Coronary artery (tissue), 2 donors: ENCODE data around the gene NHERF1.

Source experiments
- DNase-seq: peaks from one replicate; pipeline ENCODE4 v3.0.0-alpha.2; 2017; ENCODE audit warnings: low spot score
- H3K27ac ChIP-seq, 2 donors: fragments of 200-600 bp; sonication (generic); one replicate each; pipeline ENCODE4 v1.5.1; 2016 to 2019
- H3K4me3 ChIP-seq: fragments of 200-600 bp; sonication (generic); 2 replicates; pipeline ENCODE4 v1.5.1; 2016; ENCODE audit warnings: mild to moderate bottlenecking, moderate library complexity
- TF ChIP-seq, protein P1 (sequence below): fragments of 200-600 bp; sonication (generic); IDR thresholded peaks from one replicate; pipeline ENCODE4 v1.5.1; 2019; ENCODE audit warnings: antibody characterized with exemption

The NHERF1 gene

DNA sequence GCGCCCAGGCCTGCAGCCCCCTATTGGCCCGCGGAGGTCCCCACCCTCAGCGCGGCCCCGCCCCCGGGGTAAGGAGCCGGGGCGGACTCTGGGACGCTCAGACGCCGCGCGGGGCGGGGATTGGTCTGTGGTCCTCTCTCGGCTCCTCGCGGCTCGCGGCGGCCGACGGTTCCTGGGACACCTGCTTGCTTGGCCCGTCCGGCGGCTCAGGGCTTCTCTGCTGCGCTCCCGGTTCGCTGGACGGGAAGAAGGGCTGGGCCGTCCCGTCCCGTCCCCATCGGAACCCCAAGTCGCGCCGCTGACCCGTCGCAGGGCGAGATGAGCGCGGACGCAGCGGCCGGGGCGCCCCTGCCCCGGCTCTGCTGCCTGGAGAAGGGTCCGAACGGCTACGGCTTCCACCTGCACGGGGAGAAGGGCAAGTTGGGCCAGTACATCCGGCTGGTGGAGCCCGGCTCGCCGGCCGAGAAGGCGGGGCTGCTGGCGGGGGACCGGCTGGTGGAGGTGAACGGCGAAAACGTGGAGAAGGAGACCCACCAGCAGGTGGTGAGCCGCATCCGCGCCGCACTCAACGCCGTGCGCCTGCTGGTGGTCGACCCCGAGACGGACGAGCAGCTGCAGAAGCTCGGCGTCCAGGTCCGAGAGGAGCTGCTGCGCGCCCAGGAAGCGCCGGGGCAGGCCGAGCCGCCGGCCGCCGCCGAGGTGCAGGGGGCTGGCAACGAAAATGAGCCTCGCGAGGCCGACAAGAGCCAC, at the start of gene NHERF1:
NHERF1 (plus strand) TSS at position 100 of the 750 bp plus-strand sequence; CDS start at position 319, 219 bp downstream.
- DNase-seq = peak; percentile 94
- Histone ChIP-seq H3K4me3 (peak within 1 kb of the TSS; percentile 88), H3K27ac (peak within 1 kb of the TSS in 1 of 2 donors; percentile 70)
- TF ChIP-seq, protein P1, sequence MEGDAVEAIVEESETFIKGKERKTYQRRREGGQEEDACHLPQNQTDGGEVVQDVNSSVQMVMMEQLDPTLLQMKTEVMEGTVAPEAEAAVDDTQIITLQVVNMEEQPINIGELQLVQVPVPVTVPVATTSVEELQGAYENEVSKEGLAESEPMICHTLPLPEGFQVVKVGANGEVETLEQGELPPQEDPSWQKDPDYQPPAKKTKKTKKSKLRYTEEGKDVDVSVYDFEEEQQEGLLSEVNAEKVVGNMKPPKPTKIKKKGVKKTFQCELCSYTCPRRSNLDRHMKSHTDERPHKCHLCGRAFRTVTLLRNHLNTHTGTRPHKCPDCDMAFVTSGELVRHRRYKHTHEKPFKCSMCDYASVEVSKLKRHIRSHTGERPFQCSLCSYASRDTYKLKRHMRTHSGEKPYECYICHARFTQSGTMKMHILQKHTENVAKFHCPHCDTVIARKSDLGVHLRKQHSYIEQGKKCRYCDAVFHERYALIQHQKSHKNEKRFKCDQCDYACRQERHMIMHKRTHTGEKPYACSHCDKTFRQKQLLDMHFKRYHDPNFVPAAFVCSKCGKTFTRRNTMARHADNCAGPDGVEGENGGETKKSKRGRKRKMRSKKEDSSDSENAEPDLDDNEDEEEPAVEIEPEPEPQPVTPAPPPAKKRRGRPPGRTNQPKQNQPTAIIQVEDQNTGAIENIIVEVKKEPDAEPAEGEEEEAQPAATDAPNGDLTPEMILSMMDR = no peak

DNA sequence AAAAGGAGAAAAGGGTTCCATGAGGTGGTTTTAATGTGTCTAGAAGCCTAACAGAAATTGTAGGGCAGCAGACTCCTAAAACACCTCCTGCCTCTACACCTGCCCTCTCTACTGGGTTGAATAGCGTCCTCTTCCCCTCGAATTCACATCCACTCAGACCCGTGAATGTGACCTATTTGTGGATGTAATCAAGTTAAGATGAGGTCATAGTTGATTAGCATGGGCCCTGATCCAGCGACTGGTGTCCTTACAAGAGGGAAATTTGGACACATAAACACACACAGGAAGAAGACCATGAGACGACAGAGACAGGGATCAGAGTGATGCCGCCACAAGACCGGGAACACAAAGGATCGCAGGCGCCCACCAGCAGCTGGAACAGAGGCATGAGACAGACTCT, 49.2 kb upstream of the NHERF1 start:
- Histone ChIP-seq H3K27ac (no peak overlapping the region), H3K4me3 (no peak overlapping the region)
- no peak for DNase-seq
- TF ChIP-seq, protein P1 = no peak

DNA sequence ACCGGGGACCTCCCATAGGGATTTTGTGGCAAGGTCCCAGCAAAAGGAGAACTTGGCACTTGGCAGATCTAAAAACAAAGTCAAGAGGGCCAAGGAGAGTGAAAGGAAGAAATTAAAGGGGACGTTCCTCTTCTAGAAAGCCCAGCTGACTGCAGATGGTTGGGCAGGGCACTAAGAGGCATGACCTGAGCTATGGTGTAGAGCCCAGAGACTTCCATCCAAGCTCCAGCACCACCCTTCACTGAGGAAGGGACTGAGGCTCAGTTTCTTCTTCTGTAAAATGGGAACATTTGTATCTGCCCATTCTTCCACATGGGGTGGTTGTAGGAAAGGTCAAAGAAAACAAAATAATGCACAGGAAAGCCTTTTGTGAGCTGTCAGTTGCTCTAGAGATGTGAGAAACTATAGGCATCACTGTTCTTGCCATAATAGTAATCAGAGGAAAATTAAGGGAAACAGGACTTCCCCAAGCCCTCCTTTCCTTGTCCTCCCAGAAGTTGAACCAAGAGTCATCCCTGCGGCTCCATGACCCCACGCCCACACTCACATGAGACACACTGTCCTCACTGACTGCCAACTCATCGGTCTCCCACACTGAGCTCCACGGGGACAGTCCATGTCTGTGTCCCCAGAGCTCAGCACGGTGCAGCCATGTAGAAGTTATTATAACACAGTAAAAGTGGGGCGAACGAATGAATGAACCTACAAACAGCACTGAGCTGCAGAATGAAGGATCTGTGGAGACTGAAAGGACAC, 46.1 kb upstream of the NHERF1 start:
- no peak overlapping the region for H3K4me3 ChIP-seq
- DNase-seq = no peak
- TF ChIP-seq, protein P1 = no peak
- no peak overlapping the region for H3K27ac ChIP-seq

DNA sequence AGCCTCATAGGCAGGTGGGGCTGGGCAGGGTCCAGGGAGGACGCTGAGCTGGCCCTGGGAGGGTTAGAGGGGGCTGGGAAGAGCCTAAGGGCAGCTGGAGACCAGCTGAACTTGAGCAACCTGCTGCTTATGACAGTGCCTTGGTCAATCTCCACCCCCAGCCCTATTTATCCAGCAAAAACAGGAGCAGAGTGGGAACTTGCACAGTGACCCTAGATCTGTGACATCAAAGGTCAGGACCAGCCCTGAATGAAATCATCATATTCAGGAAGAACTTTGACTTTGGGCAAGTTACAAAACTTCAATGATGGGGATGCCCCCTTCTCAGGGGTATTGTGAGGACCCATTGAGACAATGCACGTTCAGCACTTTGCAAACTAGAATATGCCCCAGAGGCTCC, 45.1 kb upstream of the NHERF1 start:
- Histone ChIP-seq H3K4me3 (no peak overlapping the region), H3K27ac (no peak overlapping the region)
- no peak for DNase-seq
- TF ChIP-seq, protein P1 = no peak

DNA sequence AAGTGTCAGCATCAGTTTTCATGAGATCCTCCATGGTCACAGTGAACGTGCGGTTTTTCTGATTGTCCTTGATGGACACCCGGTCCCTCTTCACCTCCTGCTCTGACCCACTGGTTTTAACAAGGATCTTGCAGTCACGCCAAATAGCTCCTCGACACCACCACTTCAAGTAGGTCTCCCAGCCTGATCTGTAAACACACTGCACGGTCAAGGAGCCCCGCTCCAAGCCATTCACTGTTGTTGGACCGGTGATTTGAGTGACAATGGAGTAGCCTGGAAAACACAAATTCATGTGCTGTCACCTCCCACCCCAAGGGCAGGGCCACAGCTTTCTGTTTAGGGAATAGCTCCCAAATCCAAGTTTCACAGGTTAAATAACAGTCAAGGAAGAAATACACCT, 43.9 kb upstream of the NHERF1 start:
- Histone ChIP-seq H3K4me3 (no peak overlapping the region), H3K27ac (no peak overlapping the region)
- DNase-seq = no peak
- TF ChIP-seq, protein P1 = no peak

DNA sequence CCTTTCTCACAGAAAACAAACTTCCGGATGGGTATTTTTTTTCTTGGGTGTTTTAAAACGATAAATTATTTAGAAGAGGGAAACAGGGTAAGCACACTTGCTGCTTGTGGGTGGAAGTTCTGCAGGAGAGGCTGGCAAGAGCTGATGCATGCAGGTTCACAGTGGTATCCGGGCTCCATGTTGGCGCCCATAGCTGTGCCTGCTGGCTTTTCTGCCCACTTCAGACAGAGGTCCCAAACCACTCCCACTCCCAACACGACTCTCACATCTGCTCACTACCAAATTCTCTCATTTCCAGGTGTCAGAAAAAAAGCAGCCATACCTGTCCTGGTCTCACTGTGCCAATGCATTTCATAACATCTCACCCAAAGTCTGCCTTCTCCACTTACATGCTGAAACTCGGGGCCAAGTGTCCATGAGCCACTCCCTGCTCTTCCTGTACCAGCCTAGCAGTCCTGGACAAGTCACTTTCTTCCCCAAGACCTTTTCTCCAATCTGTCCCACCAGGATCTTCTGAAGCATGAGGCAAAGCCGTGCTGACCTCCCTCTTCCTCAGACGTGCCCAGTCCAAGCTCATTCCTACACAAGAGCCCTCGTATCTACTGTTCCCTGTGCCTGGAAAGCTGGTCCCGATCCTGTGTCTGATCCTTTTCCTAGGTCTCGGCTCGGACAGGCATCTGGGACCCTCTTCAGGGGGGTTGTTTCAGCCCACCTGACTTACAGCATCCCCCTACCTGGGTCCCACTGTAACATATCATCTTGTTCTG, 37.2 kb upstream of the NHERF1 start:
- H3K4me3 ChIP-seq = no peak overlapping the region
- no peak for DNase-seq
- no peak overlapping the region for H3K27ac ChIP-seq
- TF ChIP-seq, protein P1 = no peak
